H1 (cell line): ENCODE data around the gene PLCL2. TPM values are rescaled to one million over a fixed set of nuclear protein-coding genes. Genes with fewer than 3 reads are reported as not detected.

Experiments
- ATF2 ChIP-seq: IDR thresholded peaks from 2 replicates; pipeline ENCODE4 v1.6.1; 2012; ENCODE audit warnings: low read length, inconsistent platforms
- CEBPB ChIP-seq: IDR thresholded peaks from 2 replicates; pipeline ENCODE4 v1.6.1; 2012; ENCODE audit warnings: low read depth, low read length
- HDAC2 ChIP-seq, 2 experiments: fragments of 300-600 bp in 1 of 2; sonication (generic) in 1 of 2; IDR thresholded peaks; 2 replicates each; pipeline ENCODE4 v1.6.1; 2011 to 2012; ENCODE audit warnings: low read depth in 2 of 2, low read length in 2 of 2, mild to moderate bottlenecking in 2 of 2, moderate library complexity in 2 of 2, borderline replicate concordance in 1 of 2, inconsistent platforms in 1 of 2
- POU5F1 ChIP-seq: IDR thresholded peaks from 2 replicates; pipeline ENCODE4 v1.6.1; 2011; ENCODE audit warnings: low read depth, mild to moderate bottlenecking, low read length, moderate library complexity
- SP4 ChIP-seq: IDR thresholded peaks from 2 replicates; pipeline ENCODE4 v1.6.1; 2012; ENCODE audit warnings: low read length, inconsistent platforms
- TEAD4 ChIP-seq: IDR thresholded peaks from 2 replicates; pipeline ENCODE4 v1.6.1; 2012; ENCODE audit warnings: low read depth, low read length, inconsistent platforms, mixed read lengths
- polyA plus RNA-seq, 7 experiments: library from polyadenylated mRNA; depleted of rRNA in 3 of 7; stranded (reverse) in 5 of 7; unstranded in 2 of 7; fragments of >200 nt in 5 of 7; fragments of 200-250 nt in 2 of 7; gene quantifications; 1 replicate in 5 of 7; 2 replicates in 1 of 7; 4 replicates in 1 of 7; pipeline versions ENCODE4 v1.2.1 to v1.2.3, GENCODE V29; 2011 to 2013; ENCODE audit warnings: missing spikeins in 2 of 7, mixed read lengths in 2 of 7
- total RNA-seq: library from RNA; stranded (reverse); fragmentation: NEBNext Ultra II Directional; extraction: Animal tissue kit (Norgen Biotek cat#: 25700); gene quantifications from 2 replicates; pipeline ENCODE4 v1.2.1, GENCODE V29; 2021

The PLCL2 gene
- total and polyA plus RNA-seq, 2 of the 8 experiments (the other 6 are each of a cell fraction or from before 2014, with no cell fraction given): 3.5 to 6.8 TPM

GRCh38 chr3:17046623-17047022, 161.9 kb downstream of the PLCL2 start (continued):
- no peak for TF ChIP-seq ATF2
- TF ChIP-seq HDAC2 (IDR thresholded peaks at IDR 0.05; ENCODE audit: borderline replicate concordance in 1 of 2, low read depth in 2 of 2, low read length in 2 of 2): no peak
- TF ChIP-seq CEBPB: no peak
- TF ChIP-seq SP4: no peak
- no peak for TF ChIP-seq POU5F1
- no peak for TF ChIP-seq TEAD4
